ENCODE measurements around the gene CORO1C.

DNA sequence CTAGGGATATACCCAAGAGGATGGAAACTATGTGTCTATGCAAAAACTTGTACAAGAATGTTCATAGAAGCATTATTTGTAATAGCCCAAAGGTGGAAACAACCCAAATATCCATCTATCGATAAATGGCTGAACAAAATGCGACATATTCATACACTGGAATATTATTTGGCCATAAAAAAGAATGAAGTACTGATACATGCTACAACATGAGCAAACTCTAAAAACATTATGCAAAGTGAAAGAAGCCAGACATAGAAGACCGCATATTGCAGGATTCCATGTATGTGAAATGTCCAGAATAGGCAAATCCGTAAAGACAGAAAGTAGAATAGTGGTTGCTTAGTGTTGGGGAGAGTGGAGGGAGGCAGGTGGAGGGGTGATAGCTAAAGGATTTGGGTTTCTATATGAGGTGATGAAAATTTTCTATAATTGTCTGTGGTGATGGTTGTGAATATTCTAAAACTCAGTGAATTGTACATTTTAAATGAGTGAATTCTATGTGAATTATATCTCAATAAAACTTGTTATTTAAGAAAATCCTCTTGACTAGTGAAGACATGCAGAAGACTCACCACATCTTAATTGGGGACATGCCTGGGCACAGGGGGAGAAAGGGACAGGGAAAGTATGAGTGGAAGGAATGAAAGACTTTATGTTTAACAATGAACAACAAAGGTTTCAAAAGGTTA lies 67.8 kb downstream of the CORO1C start:
- no peak for TF ChIP-seq CTCF (IDR thresholded peaks at IDR 0.05 in 4 of 5, conservative IDR thresholded peaks at IDR 0.05 in 1 of 5)
- TF ChIP-seq POLR2A (IDR thresholded peaks at IDR 0.05): no peak
